Subcutaneous abdominal adipose tissue (tissue), 5 donors: ENCODE results near the gene GTPBP3.
"Not testable (repeated sequence)": the region's sequence is repeated elsewhere in the genome, so short reads cannot be mapped to it uniquely, and the experiment has no call there.

Experiments used
- H3K27ac ChIP-seq: one replicate; pipeline ENCODE4 v1.7.0; 2013; ENCODE audit warnings: low read depth, mild to moderate bottlenecking, inconsistent platforms, low read length, moderate library complexity
- H3K27me3 ChIP-seq, 5 donors: one replicate each; pipeline ENCODE4 v1.7.0; 2013; ENCODE audit warnings: low read length in 5 of 5, inconsistent platforms in 1 of 5; ENCODE audit not compliant: control insufficient read depth in 5 of 5, insufficient read depth in 4 of 5
- H3K36me3 ChIP-seq, 5 donors: one replicate each; pipeline ENCODE4 v1.7.0; 2013; ENCODE audit warnings: low read length in 5 of 5; ENCODE audit not compliant: control insufficient read depth in 5 of 5, insufficient read depth in 5 of 5
- H3K4me1 ChIP-seq, 5 donors: one replicate each; pipeline ENCODE4 v1.7.0; 2013; ENCODE audit warnings: low read length in 5 of 5, mild to moderate bottlenecking in 3 of 5, moderate library complexity in 1 of 5; ENCODE audit not compliant: control insufficient read depth in 5 of 5, insufficient read depth in 5 of 5
- H3K4me3 ChIP-seq, 5 donors: one replicate each; pipeline ENCODE4 v1.7.0; 2013; ENCODE audit warnings: low read length in 5 of 5, low read depth in 1 of 5
- H3K9ac ChIP-seq, 5 donors: one replicate each; pipeline ENCODE4 v1.7.0; 2013; ENCODE audit warnings: low read length in 5 of 5, mild to moderate bottlenecking in 4 of 5, moderate library complexity in 3 of 5
- H3K9me3 ChIP-seq, 5 donors: one replicate each; pipeline ENCODE4 v1.7.0; 2013; ENCODE audit warnings: low read length in 5 of 5; ENCODE audit not compliant: control insufficient read depth in 5 of 5
- donor health status: healthy.
- donor health status: healthy.
- donor health status: healthy.
- donor health status: healthy.
- donor health status: healthy.

The GTPBP3 gene

DNA sequence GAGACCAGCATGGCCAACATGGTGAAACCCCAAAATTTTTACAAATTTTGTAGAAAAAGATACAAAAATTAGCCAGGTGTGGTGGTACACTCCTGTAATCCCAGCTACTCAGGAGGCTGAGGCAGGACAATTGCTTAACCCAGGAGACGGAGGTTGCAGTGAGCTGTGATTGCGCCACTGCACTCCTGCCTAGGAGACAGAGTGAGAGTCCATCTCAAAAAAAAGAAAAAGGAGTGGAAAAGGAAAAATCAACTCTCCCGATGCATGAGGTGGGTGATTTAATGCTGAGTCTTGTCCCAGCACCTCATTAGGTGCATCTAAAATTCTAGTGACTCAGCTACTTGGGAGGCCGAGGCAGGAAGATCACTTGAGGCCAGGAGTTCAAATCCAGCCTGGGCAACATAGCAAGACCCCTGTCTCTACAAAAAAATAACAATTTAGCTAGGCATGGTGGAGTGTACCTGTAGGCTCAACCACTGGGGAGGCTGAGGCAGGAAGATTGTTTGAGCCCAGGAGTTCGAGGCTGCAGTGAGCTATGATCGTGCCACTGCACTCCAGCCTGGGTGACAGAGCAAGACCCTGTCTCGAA is 19.8 kb downstream of the GTPBP3 start:
- Histone ChIP-seq H3K9ac (no peak overlapping the region), H3K4me3 (no peak overlapping the region), H3K27ac (peak overlapping the region; percentile 60), H3K9me3 (no peaks in the 10 kb centered on the region), H3K36me3 (no peaks in the 10 kb centered on the region), H3K4me1 (peaks cover 0 to 36% (median 7%) of the 10 kb centered on the region in 5 donors), H3K27me3 (peaks cover 0 to 6% (median 0%) of the 10 kb centered on the region in 5 donors)

DNA sequence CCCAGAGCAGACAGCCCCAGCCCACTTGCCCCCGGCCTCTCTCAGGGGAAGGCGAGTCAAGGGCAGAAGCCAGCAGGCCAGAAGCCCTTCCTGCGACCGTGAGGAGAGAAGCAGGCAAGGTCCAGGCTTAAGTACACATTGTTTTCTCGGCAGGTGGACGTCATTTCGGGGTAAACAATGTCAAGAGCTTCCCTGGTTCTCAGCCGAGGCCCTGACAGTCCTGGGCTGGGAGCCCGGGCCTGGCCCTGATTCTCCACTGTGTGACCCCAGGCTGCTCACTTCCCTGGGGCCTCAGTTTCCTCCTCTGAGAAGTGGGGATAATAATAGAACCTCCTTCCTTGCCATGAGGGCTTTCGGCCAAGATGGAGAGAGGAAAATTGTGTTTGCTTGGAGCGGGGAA is 20.4 kb downstream of the GTPBP3 start:
- H3K9me3 ChIP-seq = no peaks in the 10 kb centered on the region
- H3K9ac ChIP-seq = peak overlapping the region in 1 of 5 donors; percentile 30
- H3K4me3 ChIP-seq = no peak overlapping the region
- H3K27ac ChIP-seq = peak overlapping the region; percentile 60
- peaks cover 0 to 5% (median 0%) of the 10 kb centered on the region in 5 donors for H3K27me3 ChIP-seq
- peaks cover 0 to 30% (median 7%) of the 10 kb centered on the region in 5 donors for H3K4me1 ChIP-seq
- no peaks in the 10 kb centered on the region for H3K36me3 ChIP-seq

DNA sequence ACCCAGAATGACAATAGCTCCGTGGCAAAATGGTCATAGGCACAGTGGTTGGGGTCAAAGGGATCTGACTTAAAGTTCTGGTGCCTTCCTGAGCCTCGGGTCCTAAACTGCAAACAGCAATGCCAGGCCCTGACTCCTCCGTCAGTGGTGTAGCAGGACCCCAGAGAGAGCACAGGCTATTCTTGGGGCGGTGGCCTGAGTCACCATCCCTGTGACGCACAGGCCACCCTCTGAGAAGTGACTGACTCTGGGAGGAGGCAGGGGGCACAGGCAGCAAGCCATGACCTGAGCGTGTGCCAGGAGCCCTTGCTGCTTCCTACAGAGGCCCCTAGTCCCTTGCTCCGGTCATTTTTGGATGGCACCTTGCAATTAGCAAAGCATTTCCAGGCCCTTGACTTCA is 21.0 kb downstream of the GTPBP3 start:
- H3K4me3 ChIP-seq = no peak overlapping the region
- H3K4me1 ChIP-seq = peaks cover 0 to 24% (median 2%) of the 10 kb centered on the region in 5 donors

DNA sequence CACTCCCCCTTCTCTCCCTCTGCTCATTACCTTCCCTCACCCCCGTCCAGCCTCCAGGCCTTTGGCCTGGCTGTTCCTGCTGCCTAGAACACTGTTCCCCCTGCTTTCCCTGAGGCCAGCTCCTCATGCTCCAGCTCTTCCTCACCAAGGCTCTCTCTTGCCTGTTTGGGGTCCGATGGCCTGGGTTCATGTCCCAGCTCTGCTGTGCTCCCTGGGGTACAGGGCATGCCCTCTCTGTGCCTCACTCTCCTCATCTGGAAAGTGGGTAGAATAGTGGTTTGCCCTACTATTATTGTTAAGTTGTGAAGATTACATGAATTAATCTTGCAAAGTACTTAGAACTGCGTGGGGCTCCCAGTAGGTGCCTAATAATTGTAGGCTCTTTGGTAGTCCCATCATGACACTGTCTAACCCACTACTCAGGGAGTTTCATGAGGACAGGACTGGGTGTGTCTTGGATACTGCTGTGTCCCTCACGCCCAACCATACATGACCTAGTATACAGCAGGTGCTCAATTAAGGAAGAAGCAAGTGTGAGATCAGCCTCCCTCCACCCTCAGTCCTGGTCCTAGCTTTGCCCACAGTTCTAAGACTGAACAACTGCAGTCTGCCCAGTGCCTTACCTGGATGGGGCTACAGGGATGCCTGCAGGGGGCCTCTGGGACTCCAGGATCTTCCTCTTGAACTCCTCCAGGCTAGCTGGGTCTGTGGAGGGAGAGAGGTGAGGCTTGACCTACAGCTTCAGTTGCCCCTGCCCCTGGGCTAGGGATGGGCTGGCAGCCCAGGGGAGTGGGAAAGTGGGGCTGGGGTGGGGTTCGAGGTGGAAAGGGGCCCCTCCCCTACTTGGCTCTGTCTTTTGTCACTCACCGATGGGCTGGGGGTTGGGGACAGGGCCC is 22.8 kb downstream of the GTPBP3 start:
- Histone ChIP-seq H3K27me3 (no peaks in the 10 kb centered on the region), H3K27ac (no peak overlapping the region), H3K36me3 (peaks cover 0 to 3% (median 0%) of the 10 kb centered on the region in 5 donors)

More for the DNA sequence above, 21.0 kb downstream of the GTPBP3 start:
- H3K27ac ChIP-seq = peak overlapping the region; percentile 60
- peak overlapping the region in 1 of 5 donors; percentile 41 for H3K9ac ChIP-seq
- no peaks in the 10 kb centered on the region for H3K36me3 ChIP-seq
- peaks cover 0 to 3% (median 0%) of the 10 kb centered on the region in 5 donors for H3K27me3 ChIP-seq
- H3K9me3 ChIP-seq = no peaks in the 10 kb centered on the region

DNA sequence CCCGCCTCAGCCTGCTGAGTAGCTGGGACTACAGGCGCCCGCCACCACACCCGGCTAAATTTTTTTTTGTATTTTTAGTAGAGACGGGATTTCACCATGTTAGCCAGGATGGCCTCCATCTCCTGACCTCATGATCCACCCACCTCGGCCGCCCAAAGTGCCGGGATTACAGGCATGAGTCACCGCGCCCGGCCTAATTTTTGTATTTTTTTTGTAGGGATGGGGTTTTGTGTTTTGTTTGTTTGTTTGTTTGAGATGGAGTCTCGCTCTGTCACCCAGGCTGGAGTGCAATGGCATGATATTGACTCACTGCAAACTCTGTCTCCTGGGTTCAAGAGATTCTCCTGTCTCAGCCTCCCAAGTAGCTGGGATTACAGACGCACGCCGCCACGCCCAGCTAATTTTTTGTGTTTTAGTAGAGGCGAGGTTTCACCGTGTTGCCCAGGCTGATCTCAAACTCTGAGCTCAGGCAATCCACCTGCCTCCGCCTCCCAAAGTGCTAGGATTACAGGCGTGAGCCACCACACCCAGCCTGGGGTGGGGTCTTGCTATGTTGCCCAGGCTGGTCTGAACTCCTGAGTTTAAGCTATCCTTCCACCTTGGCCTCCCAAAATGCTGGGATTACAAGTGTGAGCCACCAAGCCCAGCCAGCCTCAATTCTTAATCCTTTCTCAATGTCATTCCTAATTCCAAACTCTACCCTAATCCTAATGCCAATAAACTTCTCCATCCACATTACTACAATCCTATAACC is 26.7 kb downstream of the GTPBP3 start:
- H3K4me3 ChIP-seq, H3K4me1 ChIP-seq, H3K27ac ChIP-seq, H3K9me3 ChIP-seq, H3K27me3 ChIP-seq, H3K9ac ChIP-seq: not testable (repeated sequence)
- H3K36me3 ChIP-seq = peaks cover 0 to 11% (median 0%) of the 10 kb centered on the region in 5 donors

More for the DNA sequence above, 22.8 kb downstream of the GTPBP3 start:
- H3K4me3 ChIP-seq = no peak overlapping the region
- no peaks in the 10 kb centered on the region for H3K9me3 ChIP-seq
- H3K4me1 ChIP-seq = peaks cover 0 to 21% (median 2%) of the 10 kb centered on the region in 5 donors
- no peak overlapping the region for H3K9ac ChIP-seq

DNA sequence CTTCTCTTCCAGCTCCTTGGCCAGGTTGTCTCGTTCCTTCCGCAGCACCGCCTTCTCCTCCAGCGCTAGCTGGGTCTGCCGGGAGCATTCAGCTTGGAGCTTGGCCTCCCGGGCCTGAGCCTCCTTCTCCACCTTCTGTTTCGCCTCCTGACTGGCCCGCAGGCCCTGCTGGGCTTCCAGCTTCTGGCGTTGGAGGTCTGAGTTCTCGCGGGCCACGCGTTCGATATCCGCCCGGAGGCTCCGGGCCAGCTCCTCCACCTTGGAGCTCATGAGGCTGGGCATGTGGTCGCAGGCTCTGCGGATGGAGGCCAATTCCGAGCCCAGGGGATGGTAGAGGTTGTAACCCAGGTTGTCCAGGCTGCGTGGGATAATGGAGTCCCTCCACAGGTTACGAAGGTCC is 28.0 kb downstream of the GTPBP3 start:
- Histone ChIP-seq H3K36me3 (peaks cover 0 to 11% (median 0%) of the 10 kb centered on the region in 5 donors), H3K27me3 (peaks cover 0 to 3% (median 0%) of the 10 kb centered on the region in 5 donors), H3K27ac (no peak overlapping the region), H3K9me3 (no peaks in the 10 kb centered on the region), H3K9ac (no peak overlapping the region), H3K4me3 (no peak overlapping the region), H3K4me1 (peaks cover 0 to 5% (median 2%) of the 10 kb centered on the region in 5 donors)

- Histone ChIP-seq H3K9me3 (no peaks in the 10 kb centered on the region), H3K9ac (no peak overlapping the region), H3K4me3 (no peak overlapping the region), H3K27ac (no peak overlapping the region), H3K4me1 (peaks cover 0 to 9% (median 2%) of the 10 kb centered on the region in 5 donors), H3K27me3 (peaks cover 0 to 3% (median 0%) of the 10 kb centered on the region in 5 donors), H3K36me3 (peaks cover 0 to 8% (median 0%) of the 10 kb centered on the region in 5 donors)
Observed at GRCh38 chr19:17370026-17370587, 32.8 kb downstream of the GTPBP3 start.

GRCh38 chr19:17376935-17377600 is 39.7 kb downstream of the GTPBP3 start, which contains the start of gene PLVAP:
Gene PLVAP, minus strand, starts transcription at chr19:17377342. Its CDS starts 54 bp downstream, at chr19:17377288.
- Histone ChIP-seq H3K36me3 (no peaks in the 10 kb centered on the region), H3K9ac (peak within 1 kb of the TSS in 1 of 5 donors; percentile 46), H3K27me3 (peaks cover 0 to 3% (median 0%) of the 10 kb centered on the region in 5 donors), H3K4me3 (peak within 1 kb of the TSS in 3 of 5 donors; percentile 54 to 70 (median 64)), H3K4me1 (peaks cover 2 to 28% (median 11%) of the 10 kb centered on the region in 5 donors), H3K9me3 (peaks cover 0 to 3% (median 0%) of the 10 kb centered on the region in 5 donors), H3K27ac (peak within 1 kb of the TSS; percentile 30)

DNA sequence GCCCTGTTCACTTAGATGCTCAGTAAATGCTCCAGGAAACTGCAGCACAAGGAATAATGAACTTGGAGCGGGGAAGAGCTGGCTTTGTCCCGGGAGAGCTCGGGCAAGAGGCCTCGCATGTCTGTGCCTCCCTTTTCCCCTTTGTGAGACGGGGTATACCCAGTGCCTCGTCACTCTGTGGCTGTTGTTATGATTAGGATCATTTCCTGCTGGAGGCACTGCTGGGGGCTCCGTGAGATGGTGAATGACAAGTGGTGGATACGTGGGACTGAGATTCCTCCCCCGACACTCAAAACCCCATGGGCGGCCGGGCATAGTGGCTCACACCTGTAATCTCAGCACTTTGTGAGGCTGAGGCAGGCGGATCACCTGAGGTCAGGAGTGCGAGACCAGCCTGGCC is 40.9 kb downstream of the GTPBP3 start:
- Histone ChIP-seq H3K36me3 (no peaks in the 10 kb centered on the region), H3K4me3 (no peak overlapping the region), H3K27ac (peak overlapping the region; percentile 30), H3K4me1 (peaks cover 2 to 35% (median 22%) of the 10 kb centered on the region in 5 donors), H3K9ac (no peak overlapping the region), H3K27me3 (peaks cover 0 to 3% (median 0%) of the 10 kb centered on the region in 5 donors), H3K9me3 (peaks cover 0 to 3% (median 0%) of the 10 kb centered on the region in 5 donors)
